HG02571 (cell line): ENCODE results near the gene ARF1.

Source experiments
- ATAC-seq: cut with Tn5 transposase; IDR thresholded peaks from one replicate; pipeline ENCODE4 v1.9.1; 2021; ENCODE audit warnings: mild to moderate bottlenecking, moderate library complexity; ENCODE audit not compliant: unreplicated experiment

Gene ARF1

DNA sequence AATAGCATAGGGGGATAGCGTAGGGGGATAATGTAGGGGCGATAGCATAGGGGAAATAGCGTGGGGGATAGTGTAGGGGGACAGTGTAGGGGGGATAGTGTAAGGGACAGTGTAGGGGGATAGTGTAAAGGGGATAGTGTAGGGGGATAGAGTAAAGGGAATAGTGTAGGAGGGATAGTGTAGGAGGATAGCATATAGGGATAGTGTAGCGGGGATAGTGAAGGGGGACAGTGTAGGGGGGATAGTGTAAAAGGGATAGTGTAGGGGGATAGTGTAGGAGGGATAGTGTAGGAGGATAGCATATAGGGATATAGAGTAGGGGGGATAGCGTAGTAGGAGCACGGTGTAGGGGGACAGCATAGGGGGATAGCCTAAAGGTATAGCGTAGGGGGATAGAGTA lies 14.1 kb upstream of the ARF1 start:
- ATAC-seq: no peak

DNA sequence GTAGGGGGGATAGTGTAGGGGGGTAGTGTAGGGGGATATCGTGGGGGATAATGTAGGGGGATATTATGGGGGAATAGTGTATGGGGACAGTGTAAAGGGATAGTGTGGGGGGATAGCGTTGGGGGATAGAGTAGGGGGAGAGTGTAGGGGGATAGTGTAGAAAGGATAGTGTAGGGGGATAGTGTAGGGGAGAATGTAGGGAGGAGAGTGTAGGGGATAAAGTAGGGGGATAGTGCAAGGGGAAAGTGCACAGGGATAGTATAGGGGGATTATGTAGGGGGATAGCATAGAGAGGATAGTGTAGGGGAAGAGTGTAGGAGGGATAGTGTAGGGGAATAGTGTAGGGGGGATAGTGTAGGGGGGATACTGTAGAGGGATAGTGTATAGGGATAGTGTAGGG lies 12.3 kb upstream of the ARF1 start:
- no peak for ATAC-seq

DNA sequence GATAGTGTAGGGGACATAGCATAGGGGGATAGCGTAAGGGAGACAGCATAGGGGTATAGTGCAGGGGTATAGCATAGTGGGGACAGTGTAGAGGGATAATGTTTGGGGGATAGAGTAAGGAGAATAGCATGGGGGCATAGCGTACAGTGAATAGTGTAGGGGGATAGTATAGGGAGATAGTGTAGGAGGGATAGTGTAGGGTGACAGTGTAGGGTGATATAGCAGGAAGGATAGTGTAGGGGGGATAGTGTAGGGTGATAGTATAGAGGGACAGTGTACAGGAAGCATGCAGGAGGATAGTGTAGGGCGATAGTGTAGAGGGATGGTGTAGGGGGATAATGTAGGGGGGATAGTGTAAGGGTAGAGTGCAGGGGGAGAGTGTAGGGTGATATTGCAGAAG lies 11.7 kb upstream of the ARF1 start:
- ATAC-seq: no peak

- no peak for ATAC-seq
Measured at GRCh38 chr1:228071839-228072657, 10.5 kb upstream of the ARF1 start.

DNA sequence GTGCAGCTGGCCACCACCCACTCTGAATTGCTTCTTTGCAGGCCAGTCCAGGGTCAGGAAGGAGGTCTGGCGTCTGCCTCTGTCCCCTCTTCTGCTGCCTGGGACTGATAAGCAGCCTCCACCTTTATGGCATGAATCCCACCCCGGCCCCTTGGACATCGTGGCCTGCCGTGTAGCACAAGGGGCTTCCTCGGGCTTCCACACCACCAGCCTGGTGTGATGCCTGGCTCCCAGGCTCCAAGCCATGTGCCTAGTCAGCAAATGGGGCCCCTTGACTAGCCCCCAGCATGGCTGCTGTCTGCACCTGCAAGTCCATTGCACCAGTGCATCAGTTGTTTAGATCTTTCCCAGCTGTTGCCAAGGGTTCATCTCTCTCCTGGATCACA lies 9.9 kb upstream of the ARF1 start:
- ATAC-seq: no peak

GRCh38 chr1:228073061-228073856 lies 9.2 kb upstream of the ARF1 start:
- ATAC-seq: no peak

GRCh38 chr1:228073857-228074545 lies 8.5 kb upstream of the ARF1 start:
- no peak for ATAC-seq

DNA sequence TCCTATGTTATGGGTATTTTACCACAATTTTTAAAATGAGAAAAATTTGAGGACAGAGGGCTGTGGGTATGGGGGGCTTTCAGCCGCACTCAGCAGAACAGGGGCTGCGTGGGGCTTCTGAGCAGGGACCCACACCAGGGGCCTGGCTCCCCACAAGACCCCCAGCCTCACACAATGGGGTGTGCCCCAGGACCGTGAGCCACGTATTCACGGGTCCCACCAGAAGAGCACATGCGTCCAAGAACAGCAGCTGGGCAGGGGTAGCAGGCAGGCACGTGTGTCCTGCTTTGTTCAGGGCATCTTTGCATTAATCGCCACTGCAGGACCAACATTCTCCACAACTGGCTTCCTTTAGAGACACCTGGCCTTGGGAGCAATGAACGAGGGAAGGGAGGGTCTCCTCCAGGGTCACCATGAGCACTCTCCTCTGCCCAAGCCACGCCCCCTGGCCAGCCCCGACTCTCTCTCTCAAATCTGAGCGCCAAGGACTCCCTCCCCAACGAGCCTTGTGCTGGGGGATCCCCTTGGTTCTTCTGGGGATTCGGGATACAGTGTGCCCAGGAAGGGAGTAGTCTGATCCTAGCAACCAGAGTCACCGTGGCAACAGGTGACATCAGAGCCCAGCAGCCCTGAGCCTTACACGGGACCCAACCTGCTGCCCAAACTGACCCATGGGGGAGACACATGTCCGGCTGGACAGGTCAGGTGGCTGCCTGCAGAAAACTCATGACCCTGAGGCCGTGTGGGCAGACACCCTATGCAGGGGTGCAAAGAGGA lies 7.4 kb upstream of the ARF1 start:
- ATAC-seq: no peak

DNA sequence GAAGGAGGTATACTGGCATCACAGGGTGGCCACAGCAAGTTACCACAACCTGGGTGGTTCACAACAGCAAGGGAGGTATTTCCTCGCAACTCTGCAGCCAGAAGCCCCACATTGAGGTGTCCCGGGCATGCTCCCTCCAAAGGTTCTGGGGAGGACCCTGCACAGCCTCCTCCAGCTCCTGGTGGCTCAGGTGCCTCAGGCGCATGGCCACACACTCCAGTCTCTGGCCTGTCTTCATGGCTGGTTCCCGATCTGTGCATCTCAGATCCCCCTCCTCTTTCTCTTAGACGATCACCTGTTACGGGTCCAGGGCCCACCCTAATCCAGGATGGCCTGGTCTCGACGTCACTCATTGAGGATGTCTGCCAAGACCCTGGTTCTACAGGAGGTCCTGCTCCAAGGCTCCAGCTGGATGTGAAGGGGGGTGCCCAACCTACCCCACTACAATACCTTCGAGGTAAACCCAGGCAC lies 6.7 kb upstream of the ARF1 start:
- ATAC-seq: no peak

DNA sequence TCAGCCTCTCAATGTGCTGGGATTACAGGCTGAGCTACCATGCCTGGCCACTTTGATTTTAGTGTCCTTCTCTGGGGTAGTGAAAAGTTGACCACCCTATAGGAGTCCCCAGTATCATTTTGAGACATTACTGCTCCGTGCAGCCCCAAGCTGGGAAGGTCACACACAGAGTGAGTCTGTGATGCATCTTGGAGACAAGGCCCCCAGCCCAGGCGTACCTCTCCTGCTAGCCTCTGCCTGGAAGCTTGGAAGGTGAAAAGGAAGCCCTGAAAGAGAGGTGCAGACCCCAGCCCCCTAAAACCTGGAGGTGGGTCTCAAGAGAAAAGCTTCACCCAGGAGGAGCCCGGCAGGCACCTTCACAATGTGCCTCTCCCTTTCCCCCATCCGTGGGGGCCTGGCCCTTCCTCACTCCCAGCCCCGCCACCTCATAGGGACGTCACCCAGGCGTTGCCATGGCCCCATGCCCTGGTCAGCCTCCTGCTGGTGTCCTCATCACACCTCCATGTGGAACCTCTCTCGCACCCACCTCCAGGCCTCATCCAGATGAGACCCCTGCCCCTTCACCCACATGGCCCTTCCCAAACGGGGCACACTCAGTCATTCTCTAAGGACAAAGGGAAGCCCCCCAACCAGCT lies 5.6 kb upstream of the ARF1 start:
- no peak for ATAC-seq

DNA sequence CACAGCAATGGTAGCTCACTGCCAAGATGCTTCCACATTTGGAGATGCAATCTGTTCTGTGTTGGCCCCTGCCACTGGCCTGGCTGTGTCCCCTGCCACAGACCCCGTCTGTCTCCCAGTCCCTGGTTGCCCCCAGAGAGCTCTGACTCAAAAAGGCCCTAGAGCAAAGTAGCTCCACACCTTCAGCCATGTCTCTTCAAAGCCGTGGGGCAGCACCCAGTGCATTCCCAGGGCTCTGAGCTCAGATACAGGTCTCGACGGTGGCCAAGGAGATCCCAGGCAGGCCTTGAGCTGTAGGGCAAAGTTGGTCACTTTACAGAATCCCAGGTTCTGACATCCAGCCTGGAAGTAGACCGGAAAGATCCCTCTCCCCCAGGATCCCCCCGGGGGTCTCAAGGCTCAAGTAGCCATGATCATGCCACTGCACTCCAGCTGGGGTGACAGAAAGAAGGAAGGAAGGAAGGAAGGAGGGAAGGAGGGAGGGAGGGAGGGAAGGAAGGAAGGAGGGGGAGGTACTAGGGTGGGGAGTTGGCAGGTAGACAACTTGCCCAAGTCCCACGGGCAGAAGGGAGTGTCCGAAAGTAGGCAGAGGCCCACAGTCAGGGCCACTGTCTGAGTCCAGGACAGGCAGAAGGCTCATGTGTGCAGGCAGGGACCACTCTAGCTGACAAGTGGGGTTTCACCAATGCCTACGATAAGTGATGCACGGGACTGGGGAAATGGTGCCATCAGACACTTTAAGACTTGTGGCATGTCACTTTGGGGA lies 4.8 kb upstream of the ARF1 start:
- no peak for ATAC-seq

DNA sequence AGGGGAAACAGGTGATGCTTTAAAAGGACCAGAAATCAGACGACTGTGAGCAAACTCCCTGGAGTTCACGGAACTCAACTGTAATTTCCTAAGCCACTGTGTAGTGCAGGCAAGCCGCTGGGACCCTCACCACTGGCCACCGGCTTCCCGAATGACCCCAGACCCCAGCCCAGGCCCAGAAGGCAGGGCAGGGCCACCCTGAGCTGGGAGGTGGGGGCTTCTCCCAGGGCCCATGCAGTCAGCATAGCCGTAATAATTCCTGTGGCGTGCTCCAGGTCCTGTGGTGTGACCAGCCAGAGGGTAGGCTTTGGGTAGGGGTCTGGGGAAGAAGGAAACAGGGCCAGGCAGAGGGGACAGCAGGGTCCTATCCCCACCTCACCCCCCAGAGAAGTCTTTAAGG lies 3.5 kb upstream of the ARF1 start:
- no peak for ATAC-seq

GRCh38 chr1:228079601-228080263 lies 2.8 kb upstream of the ARF1 start:
- no peak for ATAC-seq

GRCh38 chr1:228081144-228081543 lies 1.4 kb upstream of the ARF1 start:
- no peak for ATAC-seq

DNA sequence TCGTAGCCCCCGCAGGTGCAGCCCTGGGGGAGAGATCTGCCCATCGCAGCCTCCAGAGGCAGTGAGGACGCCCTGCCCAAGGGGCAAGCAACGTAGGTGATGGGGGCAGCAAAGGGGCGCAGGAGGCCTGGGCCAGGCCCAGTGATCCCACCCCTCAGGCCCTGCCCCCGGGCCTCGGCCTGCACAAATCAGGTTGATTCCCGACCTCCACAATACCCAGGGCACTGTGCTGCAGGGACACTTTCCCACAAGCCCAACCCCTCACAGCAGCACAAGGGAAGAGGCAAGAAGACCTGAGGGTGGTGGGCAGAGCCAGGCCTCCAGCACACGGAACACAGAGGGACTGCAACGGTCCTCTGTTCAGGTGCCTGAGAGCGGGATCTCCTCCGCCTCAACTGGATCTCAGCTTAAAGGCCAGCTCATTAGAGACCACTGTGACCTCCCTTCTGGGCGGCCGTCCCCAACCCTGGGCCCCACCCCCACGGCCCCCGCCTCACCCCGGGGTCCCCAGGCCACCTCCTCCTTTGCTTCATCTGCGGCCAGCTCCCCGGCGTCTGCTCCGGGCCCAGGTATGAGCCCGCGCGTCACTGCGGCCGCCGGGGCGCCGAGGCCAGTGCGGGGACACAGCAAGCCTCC lies 812 bp upstream of the ARF1 start:
- ATAC-seq: peak; percentile 10

DNA sequence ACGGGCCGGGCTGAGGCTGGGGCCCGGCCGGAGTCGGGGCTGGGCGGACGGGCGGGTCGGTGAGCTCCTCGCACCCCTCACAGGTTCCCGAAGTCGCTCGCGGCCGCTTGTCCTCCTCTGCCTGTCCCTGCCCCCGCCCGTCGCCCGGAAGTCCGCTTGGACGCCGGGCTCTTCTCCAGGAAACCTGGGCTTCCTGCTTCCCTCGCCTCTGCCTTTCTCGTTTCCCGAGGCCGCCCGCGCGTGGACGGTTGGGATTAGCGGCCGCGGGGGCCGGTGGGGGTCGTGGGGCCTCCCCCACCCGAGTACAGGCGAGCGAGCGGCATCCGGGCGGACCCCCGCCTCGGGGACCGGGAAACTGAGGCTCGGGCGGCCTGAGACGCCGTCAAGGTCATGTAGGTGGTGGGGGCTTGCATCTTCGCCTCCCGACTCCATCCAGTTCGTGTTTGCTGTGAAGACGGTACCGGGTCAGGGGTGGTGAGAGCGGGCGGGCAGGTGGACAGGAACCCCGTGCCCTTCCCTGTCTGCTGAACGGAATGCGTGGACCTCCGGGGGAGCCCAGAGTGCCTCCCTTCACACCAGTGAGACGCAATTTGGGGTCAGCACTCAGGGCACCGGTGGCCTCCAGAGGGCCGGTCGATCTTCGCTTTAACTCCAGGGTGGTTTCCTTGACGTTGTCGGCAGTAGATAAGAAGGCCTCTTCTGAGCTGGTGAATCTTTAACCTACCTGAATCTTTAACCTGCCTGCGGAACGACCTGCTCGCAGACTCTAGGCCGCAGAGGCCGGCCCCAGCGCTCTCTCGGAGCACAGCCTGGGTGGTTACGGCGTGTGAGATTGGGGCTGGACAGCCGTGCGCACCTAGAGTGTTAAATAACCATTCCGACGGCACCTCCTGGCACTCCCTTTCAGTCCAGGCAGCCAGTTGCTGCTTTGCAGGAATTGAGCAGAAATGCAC lies 686 bp downstream of the ARF1 start:
- peak; percentile 11 for ATAC-seq

- ATAC-seq: no peak
Measured at GRCh38 chr1:228083871-228084278, 1.4 kb downstream of the ARF1 start.
